ENCODE measurements around the gene SMIM9.

GRCh38 chrX:154779261-154779660, 55.2 kb downstream of the SMIM9 start:
- TF ChIP-seq POLR2AphosphoS5 (IDR thresholded peaks at IDR 0.05; ENCODE audit: low read depth, low read length) (no peak), POLR2A (IDR thresholded peaks at IDR 0.05; ENCODE audit: borderline replicate concordance, extremely low read depth, insufficient read depth, insufficient read length) (no peak), CTCF (IDR thresholded peaks at IDR 0.05 in 2 of 3, conservative IDR thresholded peaks at IDR 0.05 in 1 of 3; ENCODE audit: borderline replicate concordance in 1 of 3, insufficient read depth in 1 of 3, low read depth in 2 of 3, low read length in 2 of 3) (no peak), SP1 (IDR thresholded peaks at IDR 0.05; ENCODE audit: low read depth) (no peak), ZFX (IDR thresholded peaks at IDR 0.05) (no peak)
